Activated naive CD4-positive, alpha-beta T cell treated with Interleukin-2 at 50 U/mL for 16 hours (primary cell): ENCODE data around the gene PRTN3.

Experiments
- DNase-seq: peaks from one replicate; pipeline ENCODE4 v3.0.0-alpha.2; 2020

The PRTN3 gene, protein sequence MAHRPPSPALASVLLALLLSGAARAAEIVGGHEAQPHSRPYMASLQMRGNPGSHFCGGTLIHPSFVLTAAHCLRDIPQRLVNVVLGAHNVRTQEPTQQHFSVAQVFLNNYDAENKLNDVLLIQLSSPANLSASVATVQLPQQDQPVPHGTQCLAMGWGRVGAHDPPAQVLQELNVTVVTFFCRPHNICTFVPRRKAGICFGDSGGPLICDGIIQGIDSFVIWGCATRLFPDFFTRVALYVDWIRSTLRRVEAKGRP

GRCh38 chr19:840519-841206, at the start of gene PRTN3:
PRTN3 (plus strand) TSS chr19:840999; CDS start chr19:841009, 10 bp downstream.
- DNase-seq = no peak

- no peak for DNase-seq
Measured at GRCh38 chr19:791007-791566, 49.7 kb upstream of the PRTN3 start.

DNA sequence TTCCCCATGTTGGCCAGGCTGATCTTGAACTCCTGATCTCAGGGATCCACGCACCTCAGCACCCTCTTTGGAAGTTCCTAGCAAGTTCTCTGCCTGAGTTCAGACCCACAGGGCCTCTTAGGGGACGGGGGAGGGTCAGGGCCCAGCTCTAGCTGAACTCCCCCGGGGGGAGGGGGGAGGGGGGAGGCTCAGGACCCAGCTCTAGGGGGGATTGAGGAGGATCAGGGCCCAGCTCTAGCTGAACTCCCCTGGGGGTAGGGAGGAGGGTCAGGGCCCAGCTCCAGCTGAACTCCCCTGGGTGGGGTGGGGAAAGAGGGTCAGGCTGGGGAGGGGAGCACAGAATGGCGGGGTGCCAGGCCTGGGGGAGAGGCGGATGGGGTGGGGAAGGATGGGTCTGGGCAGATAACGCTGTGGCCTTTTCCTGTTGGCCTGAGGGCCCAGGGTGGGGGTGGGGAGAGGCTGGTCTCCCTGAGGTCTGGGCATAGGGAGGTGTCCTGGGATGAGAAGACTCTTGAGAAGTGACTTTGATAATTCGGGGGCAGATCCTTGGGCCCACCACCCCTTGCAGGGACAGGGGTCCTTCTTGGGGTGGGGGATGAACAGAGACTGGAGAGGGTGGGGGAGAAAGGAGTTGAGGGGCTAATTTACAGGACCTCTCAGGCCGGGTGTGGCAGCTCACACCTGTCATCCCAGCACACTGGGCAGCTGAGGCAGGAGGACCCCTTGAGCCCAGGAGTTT, 49.1 kb upstream of the PRTN3 start:
- no peak for DNase-seq

DNA sequence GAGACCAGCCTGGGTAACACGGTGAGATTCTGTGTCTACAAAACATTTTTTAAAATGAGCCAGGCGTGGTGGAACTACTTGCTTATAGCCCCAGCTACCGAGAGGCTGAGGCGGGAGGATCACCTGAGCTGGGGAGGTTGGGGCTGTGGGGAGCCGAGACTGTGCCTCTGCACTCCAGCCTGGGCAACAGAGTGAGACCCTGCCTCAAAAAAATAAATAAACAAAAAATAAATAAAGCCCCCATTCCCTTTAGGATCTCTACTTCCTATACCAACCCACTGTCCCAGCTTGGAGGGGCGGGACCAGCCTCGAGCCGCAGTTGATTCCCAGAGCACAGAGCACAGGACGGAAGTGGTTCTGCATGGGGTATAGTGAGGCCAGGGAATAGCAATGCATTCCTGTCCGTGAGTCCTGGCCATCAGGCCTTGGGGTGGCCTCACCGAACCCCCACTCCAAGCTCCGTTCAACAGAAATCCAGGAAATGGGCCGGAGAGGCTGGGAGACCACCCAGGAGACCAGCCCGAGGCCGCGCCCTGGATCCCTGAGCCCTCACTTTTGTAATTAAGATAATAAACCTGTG, 48.4 kb upstream of the PRTN3 start:
- no peak for DNase-seq

DNA sequence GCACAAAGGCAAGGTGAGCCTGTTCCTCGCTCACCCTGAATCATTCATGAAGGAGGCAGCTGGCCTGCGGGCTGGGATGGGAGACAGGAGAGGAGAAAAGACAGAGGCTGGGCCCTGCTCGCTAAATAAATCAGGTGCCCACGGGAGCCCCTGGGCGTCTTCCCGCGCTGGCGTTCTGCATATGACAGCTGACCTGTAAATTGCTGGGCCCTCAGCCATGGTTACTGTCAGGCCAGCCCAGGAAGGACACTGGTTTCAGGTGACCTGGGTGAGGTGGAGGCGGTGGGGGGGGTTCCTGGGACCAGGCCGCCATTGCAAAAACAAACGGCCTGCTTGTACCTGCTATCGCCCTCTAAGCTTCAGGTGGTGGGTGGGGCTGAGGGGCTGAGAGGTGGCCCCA, 47.0 kb upstream of the PRTN3 start:
- DNase-seq = no peak

- DNase-seq = no peak
Measured at GRCh38 chr19:795073-795611, 45.7 kb upstream of the PRTN3 start.

GRCh38 chr19:795691-796581, 44.9 kb upstream of the PRTN3 start:
- no peak for DNase-seq

- peak; percentile 100 for DNase-seq
Measured at GRCh38 chr19:796692-797527, 43.9 kb upstream of the PRTN3 start, which contains the start of gene PTBP1. PTBP1 (plus strand) TSS chr19:797452; CDS start chr19:797498, 46 bp downstream.

DNA sequence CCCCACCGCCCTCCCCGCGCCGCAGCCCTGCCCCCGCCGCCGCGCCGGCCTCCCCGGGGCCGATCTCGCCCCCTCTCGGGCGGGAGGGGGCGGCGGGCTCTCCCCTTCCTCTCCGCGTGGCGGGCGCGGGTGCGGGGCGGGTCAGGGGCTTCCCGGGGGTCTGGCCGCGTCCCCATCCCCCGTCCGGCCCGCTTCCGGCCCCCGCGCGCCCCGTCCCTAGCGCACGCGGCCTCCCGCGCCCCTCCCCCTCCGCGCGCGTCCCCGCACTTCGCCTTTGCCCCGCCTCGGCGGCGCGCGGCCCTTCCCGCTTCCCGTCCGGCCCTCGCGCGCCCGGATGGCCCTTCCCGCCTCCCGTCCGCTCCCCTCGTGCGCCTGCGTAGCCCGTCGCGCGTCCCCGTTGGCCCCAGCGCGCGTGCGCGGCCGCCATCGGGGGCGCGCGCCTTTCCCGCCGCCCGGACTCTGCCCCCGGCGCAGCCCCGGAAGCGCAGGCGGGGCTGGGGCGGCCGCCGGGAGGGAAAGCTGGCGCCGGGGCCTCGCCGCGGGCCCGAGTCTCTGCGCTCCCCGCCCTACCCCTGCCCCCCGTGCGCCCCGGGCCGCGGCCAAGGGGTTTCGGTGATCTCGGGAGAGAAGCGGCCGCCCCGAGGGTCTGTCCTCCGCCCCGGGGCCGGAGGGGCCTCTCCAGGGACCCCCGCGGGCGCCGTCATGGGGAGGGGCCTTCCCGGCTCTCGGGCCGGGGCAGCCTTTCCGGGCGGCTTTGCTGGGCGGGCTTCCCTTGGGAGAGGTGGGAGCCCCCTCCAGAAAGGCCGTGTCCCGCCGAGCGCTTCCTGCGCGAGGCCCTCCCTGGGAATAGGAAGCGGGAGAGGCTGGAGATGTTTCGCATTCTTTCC, 43.0 kb upstream of the PRTN3 start:
- DNase-seq = peak; percentile 85

DNA sequence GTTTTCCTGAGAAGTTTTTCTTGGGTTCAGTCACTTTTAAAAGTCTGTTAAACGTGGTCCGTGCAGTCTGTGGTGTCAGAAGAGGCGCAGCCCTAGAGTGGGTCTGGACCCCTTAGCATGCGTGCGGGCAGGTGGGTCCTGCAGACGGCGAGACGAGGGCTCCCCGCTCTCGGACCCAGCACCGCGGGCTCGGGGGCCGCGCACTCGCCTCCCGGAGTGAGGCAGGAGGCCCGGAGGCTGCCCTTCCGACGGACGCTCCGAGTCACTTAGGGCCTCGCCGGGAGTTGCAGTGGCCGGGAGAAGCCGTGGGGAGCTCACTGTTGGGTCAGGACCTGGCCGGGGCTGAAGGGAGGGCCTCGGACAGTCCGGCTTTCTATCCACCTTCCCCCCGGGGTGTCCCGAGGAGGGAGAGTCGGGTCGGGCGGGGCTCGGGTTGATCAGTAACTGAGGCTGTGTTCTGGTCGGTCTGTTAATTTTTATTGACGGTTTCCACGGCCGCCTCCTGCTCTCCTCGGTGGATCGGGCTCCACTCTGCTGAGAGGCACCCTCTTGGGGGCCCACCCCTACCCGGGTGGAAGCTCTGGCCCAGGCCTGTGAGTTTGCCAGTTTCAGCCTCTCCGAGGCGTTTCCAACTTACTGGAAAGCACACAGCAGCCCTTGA, 42.3 kb upstream of the PRTN3 start:
- DNase-seq = no peak

DNA sequence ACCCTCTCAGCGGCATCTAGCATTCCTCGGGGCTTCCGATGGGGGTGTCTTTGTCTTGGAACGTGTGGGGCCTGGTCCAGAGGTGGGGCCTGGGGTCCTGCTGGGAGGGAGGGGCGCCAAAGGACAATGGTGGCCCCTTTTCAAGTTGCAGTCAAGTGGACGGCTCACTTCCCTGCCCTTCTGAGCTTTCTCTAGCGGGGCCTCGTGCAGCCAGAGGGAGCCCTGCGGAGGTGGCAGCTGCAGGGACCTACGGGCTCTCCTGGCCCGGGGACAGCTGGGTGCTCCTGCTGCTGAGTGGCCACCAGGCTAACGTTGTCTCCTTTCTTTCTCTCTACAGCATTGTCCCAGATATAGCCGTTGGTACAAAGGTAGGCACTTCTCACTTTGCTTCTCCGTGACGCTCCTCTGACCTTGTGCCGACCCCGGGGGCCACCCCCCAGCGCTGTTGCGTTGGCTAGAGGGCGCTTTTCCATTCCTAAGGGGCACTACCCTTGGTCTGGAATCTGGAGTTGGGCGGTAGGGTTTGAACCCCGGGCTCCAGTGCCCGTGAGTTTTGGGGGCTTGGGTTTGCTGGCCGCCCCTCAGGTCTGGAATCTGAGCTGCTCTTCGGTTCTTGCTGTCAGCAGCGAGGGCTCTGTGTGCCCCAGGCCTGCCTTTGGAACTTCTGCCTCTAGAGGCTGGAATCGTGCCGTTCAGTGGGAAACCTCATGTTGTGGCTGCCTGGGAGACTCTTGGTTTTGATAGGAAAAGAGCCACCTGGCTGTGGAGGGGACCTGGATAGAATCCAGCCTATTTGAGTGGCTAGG, 41.5 kb upstream of the PRTN3 start:
- DNase-seq = peak; percentile 38

GRCh38 chr19:800360-801029, 40.3 kb upstream of the PRTN3 start:
- no peak for DNase-seq

GRCh38 chr19:801030-801860, 39.6 kb upstream of the PRTN3 start:
- DNase-seq = no peak

- no peak for DNase-seq
Measured at GRCh38 chr19:801861-802497, 38.8 kb upstream of the PRTN3 start.

DNA sequence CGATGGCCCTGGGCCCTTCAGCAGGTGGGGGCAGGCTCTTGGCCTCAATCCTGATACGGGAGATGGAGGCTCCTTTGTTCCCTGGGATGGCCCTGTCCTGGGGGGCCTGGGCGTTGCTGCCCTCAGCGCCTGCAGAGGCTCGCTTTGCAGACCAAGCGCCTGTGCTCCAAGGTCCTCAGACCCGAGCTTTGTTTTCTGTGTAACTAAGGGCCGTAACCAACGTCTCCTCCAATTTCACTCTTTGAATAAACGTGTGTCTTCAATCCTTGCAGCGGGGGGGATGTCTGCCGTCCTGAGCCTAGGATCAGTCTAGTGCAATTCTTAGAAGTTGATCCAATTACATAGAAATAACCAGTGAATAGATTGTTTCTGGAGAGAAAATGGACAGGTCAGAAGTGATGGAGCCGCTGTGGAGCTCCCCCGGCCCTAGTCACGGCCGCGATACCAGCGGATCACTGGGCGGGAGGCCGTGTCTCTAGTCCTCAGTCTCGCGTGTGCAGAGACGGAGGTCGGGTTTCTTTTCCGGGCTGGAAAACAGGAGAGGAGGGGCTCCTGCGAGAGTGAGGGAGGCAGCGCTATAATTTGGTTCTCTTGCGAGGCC, 38.2 kb upstream of the PRTN3 start:
- no peak for DNase-seq

GRCh38 chr19:803099-803561, 37.7 kb upstream of the PRTN3 start:
- no peak for DNase-seq
